Right kidney (tissue), 1 donor: ENCODE measurements around the gene NT5DC2.

ENCODE experiments used
- DNase-seq: peaks from one replicate; pipeline ENCODE4 v3.0.0-alpha.2; 2016

The NT5DC2 gene

DNA sequence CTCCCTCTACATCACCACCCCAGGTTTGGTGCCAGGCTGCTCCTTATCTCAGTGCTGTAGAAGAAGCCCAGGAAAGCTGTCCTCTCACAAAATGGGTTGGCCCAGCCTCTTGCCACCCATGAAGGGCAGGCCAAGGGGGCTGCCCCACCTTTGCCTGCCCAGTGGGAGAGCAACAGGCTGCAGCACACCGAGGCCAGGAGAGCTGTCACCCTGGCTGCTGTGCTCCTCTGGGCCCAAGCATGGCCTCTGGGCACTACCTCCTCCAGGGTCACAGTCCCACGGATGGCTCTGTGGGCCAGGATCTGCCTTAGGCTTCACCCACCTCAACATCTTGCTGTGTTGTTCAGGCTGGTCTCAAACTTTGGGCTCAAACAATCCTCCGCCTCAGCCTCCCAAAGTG lies 44.9 kb downstream of the NT5DC2 start:
- no peak for DNase-seq

DNA sequence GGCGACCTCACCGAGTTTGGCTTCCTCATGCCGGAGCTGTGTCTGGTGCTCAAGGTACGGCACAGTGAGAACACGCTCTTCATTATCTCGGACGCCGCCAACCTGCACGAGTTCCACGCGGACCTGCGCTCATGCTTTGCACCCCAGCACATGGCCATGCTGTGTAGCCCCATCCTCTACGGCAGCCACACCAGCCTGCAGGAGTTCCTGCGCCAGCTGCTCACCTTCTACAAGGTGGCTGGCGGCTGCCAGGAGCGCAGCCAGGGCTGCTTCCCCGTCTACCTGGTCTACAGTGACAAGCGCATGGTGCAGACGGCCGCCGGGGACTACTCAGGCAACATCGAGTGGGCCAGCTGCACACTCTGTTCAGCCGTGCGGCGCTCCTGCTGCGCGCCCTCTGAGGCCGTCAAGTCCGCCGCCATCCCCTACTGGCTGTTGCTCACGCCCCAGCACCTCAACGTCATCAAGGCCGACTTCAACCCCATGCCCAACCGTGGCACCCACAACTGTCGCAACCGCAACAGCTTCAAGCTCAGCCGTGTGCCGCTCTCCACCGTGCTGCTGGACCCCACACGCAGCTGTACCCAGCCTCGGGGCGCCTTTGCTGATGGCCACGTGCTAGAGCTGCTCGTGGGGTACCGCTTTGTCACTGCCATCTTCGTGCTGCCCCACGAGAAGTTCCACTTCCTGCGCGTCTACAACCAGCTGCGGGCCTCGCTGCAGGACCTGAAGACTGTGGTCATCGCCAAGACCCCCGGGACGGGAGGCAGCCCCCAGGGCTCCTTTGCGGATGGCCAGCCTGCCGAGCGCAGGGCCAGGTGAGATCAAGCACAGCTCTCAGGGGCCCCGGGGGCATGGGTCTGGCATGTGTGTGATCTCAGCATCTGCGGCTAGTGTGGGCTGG lies 45.6 kb downstream of the NT5DC2 start:
- no peak for DNase-seq

DNA sequence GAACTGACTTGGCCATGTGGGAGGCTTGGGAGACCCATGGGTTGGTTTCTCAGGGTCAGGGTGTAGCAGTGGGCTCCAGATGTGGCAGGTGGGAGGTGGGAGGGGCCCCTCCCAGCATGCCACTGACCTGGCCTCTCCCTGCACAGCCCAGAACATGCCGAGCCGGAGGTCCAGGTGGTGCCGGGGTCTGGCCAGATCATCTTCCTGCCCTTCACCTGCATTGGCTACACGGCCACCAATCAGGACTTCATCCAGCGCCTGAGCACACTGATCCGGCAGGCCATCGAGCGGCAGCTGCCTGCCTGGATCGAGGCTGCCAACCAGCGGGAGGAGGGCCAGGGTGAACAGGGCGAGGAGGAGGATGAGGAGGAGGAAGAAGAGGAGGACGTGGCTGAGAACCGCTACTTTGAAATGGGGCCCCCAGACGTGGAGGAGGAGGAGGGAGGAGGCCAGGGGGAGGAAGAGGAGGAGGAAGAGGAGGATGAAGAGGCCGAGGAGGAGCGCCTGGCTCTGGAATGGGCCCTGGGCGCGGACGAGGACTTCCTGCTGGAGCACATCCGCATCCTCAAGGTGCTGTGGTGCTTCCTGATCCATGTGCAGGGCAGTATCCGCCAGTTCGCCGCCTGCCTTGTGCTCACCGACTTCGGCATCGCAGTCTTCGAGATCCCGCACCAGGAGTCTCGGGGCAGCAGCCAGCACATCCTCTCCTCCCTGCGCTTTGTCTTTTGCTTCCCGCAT lies 46.4 kb downstream of the NT5DC2 start:
- DNase-seq = no peak

DNA sequence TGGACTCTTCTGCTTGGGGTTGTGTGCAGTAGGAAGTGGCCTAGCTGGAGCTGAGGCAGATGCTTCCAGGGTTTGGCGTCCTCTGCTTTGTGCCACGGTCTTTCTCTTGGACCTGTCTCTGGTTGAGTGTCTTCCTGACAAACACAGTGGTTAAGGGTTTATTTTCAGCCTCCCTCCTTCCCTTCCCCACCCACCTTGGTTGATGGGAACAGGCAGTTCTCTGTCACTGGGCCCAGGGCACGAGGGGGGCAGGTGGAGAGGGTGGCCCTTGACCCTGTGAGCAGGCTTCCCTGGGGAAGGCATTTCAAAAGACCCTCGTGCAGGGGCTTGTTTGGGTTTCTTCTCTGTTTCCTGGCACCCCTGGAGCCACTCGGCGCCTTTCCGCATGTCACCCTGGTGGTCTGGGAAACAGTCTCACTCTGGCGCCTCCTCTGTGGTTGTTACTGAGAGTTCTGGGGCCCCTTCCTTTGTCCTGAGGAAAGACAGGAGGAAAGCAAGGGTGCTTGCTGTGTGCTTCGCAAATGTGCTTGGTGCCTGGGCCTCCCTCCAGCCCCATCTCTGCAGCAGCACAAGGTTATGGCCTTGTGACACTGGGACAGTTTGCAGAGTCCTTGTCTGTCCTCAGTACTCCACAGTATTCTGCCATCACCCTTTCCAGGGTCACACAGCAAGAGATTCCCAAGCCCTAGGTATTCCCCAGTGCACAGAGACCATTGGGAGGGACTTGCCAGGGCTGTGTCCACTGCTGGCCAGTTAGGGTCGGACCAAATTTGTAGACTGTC lies 48.8 kb downstream of the NT5DC2 start:
- no peak for DNase-seq

DNA sequence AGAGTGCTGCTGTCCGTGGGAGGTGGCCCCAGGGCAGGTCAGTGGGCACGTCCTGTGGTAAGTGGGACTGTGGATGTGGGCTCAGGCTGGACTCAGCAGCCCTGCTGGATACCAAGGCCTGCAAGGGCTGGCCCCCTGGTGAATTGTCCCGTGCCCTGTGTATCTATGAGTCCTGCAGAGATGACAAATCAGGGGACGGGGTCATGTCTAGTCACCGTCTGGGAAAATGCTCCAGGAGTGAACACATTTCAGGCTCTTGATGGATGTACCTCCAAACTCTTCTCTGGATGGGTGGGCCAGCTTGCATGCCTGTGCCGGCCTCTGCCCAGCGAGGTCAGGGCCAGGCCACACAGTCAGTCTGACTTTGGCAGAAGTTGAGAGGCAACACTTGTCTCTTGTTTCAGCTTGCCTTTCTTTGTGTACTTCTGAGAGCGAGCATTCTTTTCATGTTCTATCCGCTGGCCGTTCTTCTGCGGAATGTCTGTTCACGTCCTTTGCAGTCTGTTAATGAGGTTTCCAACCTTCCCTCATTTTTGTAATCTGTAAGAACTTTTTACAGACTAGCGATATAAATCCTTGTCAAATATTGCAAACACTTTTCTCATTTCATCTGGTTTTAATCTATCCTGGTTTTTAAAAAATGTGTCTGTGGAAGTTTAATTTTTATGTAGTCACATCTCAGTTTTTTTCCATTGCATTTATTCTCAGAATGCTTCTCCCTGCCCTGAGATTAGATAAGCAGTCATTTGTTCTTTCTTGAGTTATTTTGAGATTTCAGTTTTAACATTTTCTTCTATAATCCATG lies 49.9 kb downstream of the NT5DC2 start:
- DNase-seq = no peak

DNA sequence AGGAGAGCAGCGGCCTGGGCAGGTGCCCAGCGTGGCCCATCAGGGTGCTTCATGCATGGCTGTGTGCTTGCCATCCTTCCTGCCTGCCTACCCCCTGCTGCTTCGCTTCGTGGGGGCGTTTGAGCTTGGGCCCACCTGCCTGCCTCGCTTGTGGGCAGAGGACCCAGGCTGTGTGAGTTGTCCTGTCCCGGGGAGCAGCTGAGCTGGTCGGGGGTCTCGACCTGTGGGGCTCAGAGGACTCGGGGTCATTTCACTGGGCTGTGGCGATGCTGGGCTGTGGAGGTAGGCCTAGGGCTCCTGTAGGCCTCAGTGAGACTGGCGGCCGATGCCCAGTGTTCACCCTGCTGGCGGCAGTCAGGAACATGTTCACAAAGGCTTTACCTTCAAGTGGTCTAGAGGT lies 50.6 kb downstream of the NT5DC2 start:
- DNase-seq = no peak

DNA sequence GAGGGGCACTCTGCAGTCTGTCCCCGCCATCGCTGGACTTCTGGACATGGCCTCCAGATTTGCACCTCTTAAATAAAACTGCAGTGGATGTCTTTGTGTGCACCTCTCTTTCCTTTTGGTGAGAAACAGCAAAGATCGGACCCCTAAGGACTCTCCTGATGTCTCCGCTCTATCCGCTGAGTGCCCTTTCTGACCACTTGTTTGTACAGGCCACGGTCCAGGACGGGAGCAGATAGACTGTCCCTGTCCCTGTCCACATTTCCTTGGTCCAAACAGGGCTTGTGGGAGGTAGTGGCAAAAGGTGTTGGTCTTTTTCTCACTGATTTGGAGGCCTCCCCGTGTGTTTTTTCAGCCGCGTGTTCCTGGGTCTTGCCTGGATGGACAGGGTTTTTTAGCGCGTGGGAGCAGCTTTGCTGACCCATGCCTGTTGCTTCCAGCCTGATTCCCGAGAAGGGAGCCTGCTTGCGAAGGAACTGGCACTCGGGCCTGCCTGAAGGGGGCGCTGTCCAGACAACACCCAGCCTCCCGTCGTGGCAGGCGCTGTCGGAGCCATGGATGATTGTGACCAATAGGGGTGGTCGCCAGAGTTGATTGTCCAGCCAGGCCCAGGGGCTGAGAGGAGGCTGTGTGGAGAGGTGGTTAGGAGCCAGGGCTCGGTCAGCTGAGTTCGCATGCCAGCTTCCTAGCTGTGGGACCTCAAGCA lies 51.7 kb downstream of the NT5DC2 start:
- DNase-seq = no peak

DNA sequence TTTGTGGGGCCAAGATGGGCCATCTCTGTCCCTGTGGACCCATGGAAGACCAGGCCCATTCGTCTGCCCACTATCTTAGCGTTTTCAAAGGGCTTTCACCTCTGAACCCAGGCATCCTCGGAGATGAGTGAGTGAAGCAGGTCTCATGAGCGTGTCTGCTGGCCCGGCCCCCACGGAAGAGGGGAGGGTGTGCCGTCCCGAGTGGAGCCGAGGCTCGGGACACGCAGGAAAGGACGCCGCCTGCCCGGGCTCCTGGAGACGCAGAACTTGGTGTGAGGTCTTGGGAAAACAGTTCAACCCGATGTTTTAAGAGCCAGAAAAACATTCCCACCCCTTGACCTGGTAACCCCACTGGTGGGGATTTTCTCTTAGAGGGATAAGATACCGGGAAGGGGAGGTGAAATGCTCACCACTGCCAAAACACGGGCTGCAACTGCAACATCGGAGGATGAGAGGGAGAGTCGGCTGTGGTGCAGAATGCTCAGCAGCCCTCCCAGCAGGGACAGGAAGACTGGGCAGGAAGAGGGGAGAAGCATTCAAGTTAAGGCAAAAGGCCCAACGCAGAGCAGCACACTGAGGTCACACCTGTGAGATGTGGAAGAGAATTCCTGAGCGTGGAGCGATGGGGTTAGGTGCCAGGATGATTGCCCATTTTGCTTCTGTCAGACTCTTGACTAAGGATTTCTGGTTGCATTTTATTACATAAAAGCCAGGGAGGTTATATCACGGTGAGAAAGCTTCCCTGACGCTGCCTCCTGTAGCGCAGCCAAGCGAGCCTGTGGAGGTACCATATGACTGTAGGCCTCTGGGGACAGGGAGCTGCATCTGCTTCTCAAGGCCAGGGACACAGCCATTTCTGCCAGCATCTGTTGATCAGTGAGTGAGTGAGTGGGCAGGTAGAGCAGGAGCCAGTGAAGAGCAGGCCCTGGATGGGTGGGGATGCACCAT lies 52.6 kb downstream of the NT5DC2 start:
- DNase-seq = no peak

DNA sequence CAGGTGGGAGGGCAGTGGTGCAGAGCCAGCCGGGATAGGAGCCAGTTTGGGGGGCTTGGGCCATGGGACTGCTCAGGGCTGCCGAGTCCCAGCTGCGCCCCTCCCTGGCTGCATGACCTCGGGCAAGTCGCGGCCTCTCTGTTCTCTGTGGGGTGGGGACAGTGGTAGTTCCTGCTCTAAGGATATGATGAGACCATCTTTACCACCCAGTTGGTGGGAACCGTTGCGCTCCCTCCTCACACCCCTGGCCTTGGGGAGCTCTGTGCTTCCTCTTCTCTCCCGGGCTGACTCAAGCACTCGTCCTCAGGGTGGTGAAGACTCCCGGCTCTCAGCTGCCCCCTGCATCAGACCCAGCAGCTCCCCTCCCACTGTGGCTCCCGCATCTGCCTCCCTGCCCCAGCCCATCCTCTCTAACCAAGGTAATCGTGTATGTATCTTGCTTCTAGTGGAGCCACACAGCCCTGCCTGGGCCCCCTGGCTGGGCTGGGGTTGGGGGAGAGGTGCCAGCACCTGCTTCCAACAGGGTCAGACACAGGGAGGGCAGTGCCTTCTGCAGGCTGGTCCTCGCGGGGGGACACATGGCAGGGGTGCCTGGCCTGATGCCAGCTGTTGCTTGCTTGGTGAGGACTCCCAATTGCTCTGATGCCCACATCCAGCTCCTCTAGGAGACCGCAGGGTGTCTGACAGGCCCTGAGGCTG lies 53.6 kb downstream of the NT5DC2 start:
- no peak for DNase-seq

DNA sequence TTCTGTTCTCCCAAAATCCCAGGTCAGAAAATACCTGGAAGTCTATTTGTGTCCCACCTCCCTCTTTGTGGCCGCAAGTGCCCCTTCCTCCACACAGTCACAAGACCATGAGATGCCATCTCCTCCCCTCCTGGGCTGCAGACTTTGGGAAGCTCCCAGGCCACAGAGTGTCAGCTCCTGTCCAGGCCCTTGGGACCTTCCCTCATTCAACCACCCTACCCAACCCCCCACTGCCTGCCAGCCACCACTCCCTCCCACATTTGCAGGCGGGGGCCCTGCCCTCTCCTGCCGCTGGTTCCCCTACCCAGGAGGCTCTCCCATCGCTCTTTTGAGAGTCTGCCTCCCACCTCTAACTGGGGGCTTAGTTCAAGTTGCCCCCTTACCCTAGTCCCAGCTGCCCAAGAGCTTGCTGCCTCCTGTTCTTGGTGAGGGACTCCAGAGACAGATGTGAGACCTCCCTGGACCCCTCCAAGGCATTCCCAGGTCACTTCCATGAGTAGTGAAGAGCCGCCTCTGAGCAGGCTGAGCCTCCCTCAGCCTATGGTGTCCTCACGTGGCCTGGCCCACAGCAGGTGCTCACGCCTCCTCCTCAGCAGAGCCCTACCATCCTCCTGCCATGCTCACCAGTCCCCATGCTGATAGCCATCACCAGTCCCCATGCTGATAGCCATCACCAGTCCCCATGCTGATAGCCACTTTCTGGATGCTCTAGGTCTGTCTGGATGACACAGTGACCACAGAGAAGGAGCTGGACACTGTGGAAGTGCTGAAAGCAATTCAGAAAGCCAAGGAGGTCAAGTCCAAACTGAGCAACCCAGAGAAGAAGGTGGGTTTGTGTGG lies 54.4 kb downstream of the NT5DC2 start:
- no peak for DNase-seq

DNA sequence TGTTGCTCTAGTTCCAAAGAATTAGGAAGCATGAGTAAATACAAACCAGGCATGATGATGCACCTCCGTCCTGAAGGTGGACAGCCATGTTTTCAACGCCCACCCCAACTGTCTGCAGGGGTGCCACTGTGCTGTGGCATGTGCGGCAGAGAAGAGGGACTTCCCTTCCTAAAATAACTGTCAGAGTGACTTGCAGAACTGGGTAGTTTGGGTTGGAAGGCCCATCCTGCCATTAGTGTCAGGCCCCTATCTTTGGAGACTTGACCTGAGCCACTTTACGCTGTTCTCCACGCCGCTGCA lies 55.9 kb downstream of the NT5DC2 start:
- no peak for DNase-seq

DNA sequence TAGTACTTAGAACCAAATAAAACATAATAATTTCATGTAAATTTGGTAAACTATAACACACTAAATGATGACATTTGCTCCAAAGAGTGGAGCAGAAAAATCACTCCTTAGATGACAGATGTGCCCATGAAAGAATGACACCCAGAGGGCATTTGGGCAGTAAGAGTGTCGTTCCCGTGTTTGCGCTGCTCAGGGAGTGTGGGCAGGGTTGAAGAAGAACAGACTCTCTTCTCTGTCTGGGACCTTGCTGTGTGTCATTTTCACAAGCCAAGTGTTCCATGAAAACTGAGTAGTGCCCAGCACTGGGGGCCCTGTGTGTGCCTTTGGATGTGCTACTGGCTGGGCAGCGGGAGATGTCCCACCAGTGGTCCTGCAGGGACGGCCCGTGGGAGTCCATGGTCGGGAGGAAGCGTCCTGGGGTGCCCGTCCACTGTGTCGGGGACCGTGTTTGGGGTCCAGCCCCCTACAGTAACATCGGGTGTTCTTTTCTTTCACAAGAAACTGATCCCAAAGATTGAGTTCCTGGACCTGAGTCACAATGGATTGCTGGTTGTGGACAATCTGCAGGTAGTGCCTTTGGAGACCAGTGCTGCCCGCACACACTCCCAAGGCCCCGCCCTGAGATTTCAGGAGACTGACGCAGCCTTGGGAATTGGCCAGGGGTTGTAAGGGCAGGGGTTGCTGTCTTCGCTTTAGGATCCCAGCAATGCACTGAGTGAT lies 56.4 kb downstream of the NT5DC2 start:
- DNase-seq = no peak
